Transverse colon (tissue), 4 donors: ENCODE results near the gene HIPK2. TPM values are rescaled to one million over a fixed set of nuclear protein-coding genes. Genes with fewer than 3 reads are reported as not detected.

Source experiments
- DNase-seq: peaks from one replicate; pipeline ENCODE4 v3.0.0-alpha.2; 2019
- H3K27ac ChIP-seq, 4 donors: fragments of 200-600 bp; sonication (generic); 2 replicates each; pipeline ENCODE4 v1.5.1; 2016 to 2018; ENCODE audit warnings: inconsistent platforms in 4 of 4
- H3K27me3 ChIP-seq: fragments of 200-600 bp; sonication (generic); 2 replicates; pipeline ENCODE4 v1.5.1; 2017; ENCODE audit warnings: inconsistent platforms
- H3K36me3 ChIP-seq, 4 donors: fragments of 200-600 bp; sonication (generic); 2 replicates each; pipeline ENCODE4 v1.5.1; 2017 to 2019; ENCODE audit warnings: inconsistent platforms in 4 of 4
- H3K4me1 ChIP-seq, 4 donors: fragments of 200-600 bp; sonication (generic); 2 replicates each; pipeline ENCODE4 v1.5.1; 2017 to 2020; ENCODE audit warnings: inconsistent platforms in 4 of 4
- H3K4me3 ChIP-seq, 4 donors: fragments of 200-600 bp; sonication (generic); 1 replicate in 1 of 4; 2 replicates in 3 of 4; pipeline versions ENCODE4 v1.5.1 to v1.6.1; 2017 to 2019; ENCODE audit warnings: inconsistent platforms in 4 of 4
- H3K9me3 ChIP-seq, 2 donors: fragments of 200-600 bp; sonication (generic); 2 replicates each; pipeline ENCODE4 v1.5.1; 2017 to 2019; ENCODE audit warnings: inconsistent platforms in 2 of 2
- CTCF ChIP-seq, 5 experiments: fragments of 200-600 bp in 3 of 5; fragments of 450-650 bp in 2 of 5; sonication (generic) in 3 of 5; IDR thresholded peaks; 1 replicate in 2 of 5; 2 replicates in 3 of 5; pipeline ENCODE4 v1.5.1; 2016 to 2017; ENCODE audit warnings: antibody characterized with exemption in 5 of 5, inconsistent platforms in 3 of 5, mild to moderate bottlenecking in 2 of 5, moderate library complexity in 1 of 5
- EP300 ChIP-seq: sonication (generic); formaldehyde crosslinking; IDR thresholded peaks from one replicate; pipeline ENCODE4 v1.6.1; 2017; ENCODE audit warnings: antibody characterized with exemption, low read depth
- POLR2A ChIP-seq: fragments of 450-650 bp; IDR thresholded peaks from one replicate; pipeline ENCODE4 v1.6.1; 2016; ENCODE audit warnings: antibody characterized with exemption, mild to moderate bottlenecking, moderate library complexity
- POLR2AphosphoS5 ChIP-seq, 3 donors: sonication (generic); formaldehyde crosslinking; IDR thresholded peaks; one replicate each; pipeline ENCODE4 v1.6.1; 2016; ENCODE audit warnings: antibody characterized with exemption in 3 of 3
- WGBS, 2 donors: methylation state at CpG; one replicate each; pipeline ENCODE4 v1.1.5; 2018; ENCODE audit warnings: low coverage in 1 of 2; 5-methylcytosine and 5-hydroxymethylcytosine counted together
- in situ Hi-C, 4 donors: fragments of 200-750 bp; cut with MboI; loops; one replicate each; pipeline versions ENCODE4 v1.15.0 to v1.15.1; 2017; ENCODE audit warnings: low sequenced_read_pairs in 3 of 4, low pct_ligation_motif_present in 1 of 4, low pct_unique_long_range_greater_than_20kb in 1 of 4
- intact Hi-C: fragments of 100-400 bp; cut with DNase I; formaldehyde crosslinking; loops from one replicate; pipeline ENCODE4 v1.15.1; 2023; ENCODE audit warnings: low total_unique reads
- total RNA-seq, 4 donors: library from RNA; depleted of rRNA; stranded (reverse); fragments of >200 nt; gene quantifications; one replicate each; pipeline ENCODE4 v1.1.0, GENCODE V29; 2016

Gene HIPK2
- total RNA-seq, 4 donors from 2014 or later = 27.3 to 40.3 (median 33.6) TPM

DNA sequence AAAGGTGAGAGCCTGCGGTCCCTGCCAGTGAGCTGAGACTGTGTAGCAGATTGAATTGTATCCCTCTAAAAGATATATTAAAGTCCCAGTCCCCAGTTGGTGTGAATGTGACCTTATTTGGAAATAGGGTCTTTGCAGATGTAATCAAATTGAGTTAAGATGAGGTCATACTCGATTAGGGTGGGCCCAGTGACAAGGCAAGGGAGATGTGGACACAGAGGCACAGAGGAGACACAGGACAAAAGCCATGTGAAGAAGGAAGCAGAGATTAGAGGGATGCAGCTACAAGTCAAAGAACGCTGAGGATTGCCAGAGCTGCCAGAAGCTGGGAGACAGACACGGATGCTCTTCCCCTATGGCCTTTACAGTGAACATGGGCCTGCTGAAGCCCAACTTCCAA lies 150.0 kb downstream of the HIPK2 start:
- Histone ChIP-seq H3K27me3 (no peaks in the 10 kb centered on the region), H3K9me3 (no peaks in the 10 kb centered on the region), H3K4me1 (no peaks in the 10 kb centered on the region), H3K27ac (no peak overlapping the region), H3K4me3 (no peak overlapping the region), H3K36me3 (peaks cover 0 to 48% (median 16%) of the 10 kb centered on the region in 4 donors)
- intact Hi-C loops (loop anchor here (2.0 kb wide), 1 partner anchor 127 kb away; no protein-coding TSS in a partner anchor), in situ Hi-C loops (no loop called here)
- no peak for TF ChIP-seq CTCF (IDR thresholded peaks at IDR 0.05)
- no peak for TF ChIP-seq POLR2AphosphoS5 (IDR thresholded peaks at IDR 0.05)
- TF ChIP-seq EP300 = no peak
- no peak for TF ChIP-seq POLR2A
- 78 to 86% methylated on average over 3 to 4 of the region's 4 CpGs for WGBS, 2 donors
- no peak for DNase-seq

- in situ Hi-C loops (no loop called here), intact Hi-C loops (loop anchor here (2.0 kb wide), 1 partner anchor 126 kb away; no protein-coding TSS in a partner anchor)
- WGBS, 2 donors = 76% methylated on average over 1 of the region's 1 CpG; no CpG with 5 or more reads in 1 of the 2 donors
- no peaks in the 10 kb centered on the region for H3K9me3 ChIP-seq
- H3K27ac ChIP-seq = no peak overlapping the region
- DNase-seq = no peak
- no peaks in the 10 kb centered on the region for H3K4me1 ChIP-seq
- H3K4me3 ChIP-seq = no peak overlapping the region
- no peaks in the 10 kb centered on the region for H3K27me3 ChIP-seq
- TF ChIP-seq POLR2A = no peak
- peaks cover 0 to 48% (median 16%) of the 10 kb centered on the region in 4 donors for H3K36me3 ChIP-seq
Observed at GRCh38 chr7:139626817-139627216, 151.0 kb downstream of the HIPK2 start.

- no peaks in the 10 kb centered on the region for H3K27me3 ChIP-seq
- no peak overlapping the region for H3K4me3 ChIP-seq
- DNase-seq = no peak
- WGBS, 2 donors = 91 to 100% methylated on average over 1 to 4 of the region's 4 CpGs
- in situ Hi-C loops (no loop called here), intact Hi-C loops (no loop called here)
- peaks cover 0 to 23% (median 9%) of the 10 kb centered on the region in 4 donors for H3K36me3 ChIP-seq
- no peaks in the 10 kb centered on the region for H3K4me1 ChIP-seq
- no peak for TF ChIP-seq CTCF (IDR thresholded peaks at IDR 0.05)
- TF ChIP-seq POLR2AphosphoS5 (IDR thresholded peaks at IDR 0.05) = no peak
- no peak for TF ChIP-seq EP300
- TF ChIP-seq POLR2A = no peak
- no peak overlapping the region for H3K27ac ChIP-seq
- H3K9me3 ChIP-seq = no peaks in the 10 kb centered on the region
Observed at GRCh38 chr7:139623518-139623917, 154.3 kb downstream of the HIPK2 start.

- no peak for TF ChIP-seq EP300
- peak; percentile 56 to 69 (median 62) for TF ChIP-seq CTCF (IDR thresholded peaks at IDR 0.05)
- peaks cover 0 to 18% (median 8%) of the 10 kb centered on the region in 4 donors for H3K36me3 ChIP-seq
- peak; percentile 49 for DNase-seq
- in situ Hi-C loops = no loop called here
- H3K4me3 ChIP-seq = no peak overlapping the region
- intact Hi-C loops = no loop called here
- H3K27ac ChIP-seq = no peak overlapping the region
- no peaks in the 10 kb centered on the region for H3K9me3 ChIP-seq
- WGBS, 2 donors = 83 to 86% methylated on average over 8 to 10 of the region's 10 CpGs
- no peaks in the 10 kb centered on the region for H3K27me3 ChIP-seq
- no peaks in the 10 kb centered on the region for H3K4me1 ChIP-seq
Observed at GRCh38 chr7:139620676-139621344, 157.0 kb downstream of the HIPK2 start.

GRCh38 chr7:139619367-139619657 lies 158.5 kb downstream of the HIPK2 start:
- Histone ChIP-seq H3K36me3 (peaks cover 0 to 13% (median 5%) of the 10 kb centered on the region in 4 donors), H3K27me3 (no peaks in the 10 kb centered on the region), H3K4me3 (no peak overlapping the region), H3K9me3 (no peaks in the 10 kb centered on the region), H3K4me1 (no peaks in the 10 kb centered on the region), H3K27ac (no peak overlapping the region)
- WGBS, 2 donors = 86% methylated on average over 1 of the region's 1 CpG; no CpG with 5 or more reads in 1 of the 2 donors
- intact Hi-C loops = no loop called here
- TF ChIP-seq EP300 (no peak), CTCF (IDR thresholded peaks at IDR 0.05) (no peak), POLR2A (no peak), POLR2AphosphoS5 (IDR thresholded peaks at IDR 0.05) (no peak)
- in situ Hi-C loops = no loop called here
- DNase-seq = no peak
